ENCODE measurements around the gene SLC29A1.

DNA sequence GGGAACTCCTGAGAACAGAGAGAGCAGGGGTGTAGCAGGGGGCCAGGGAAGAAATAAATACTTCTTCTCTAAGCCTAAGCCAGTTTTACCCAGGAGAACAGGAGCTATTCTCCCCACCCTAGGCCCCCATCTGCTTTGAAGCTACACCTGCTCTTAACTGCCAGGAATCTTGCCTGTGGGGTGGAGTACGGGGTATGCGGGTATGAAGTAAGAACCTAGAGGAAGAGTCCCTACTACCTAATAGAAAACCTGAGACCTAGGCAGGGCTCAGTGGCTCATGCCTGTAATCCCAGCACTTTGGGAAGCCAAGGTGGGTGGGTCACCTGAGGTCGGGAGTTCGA lies 1.5 kb downstream of the SLC29A1 start:
- TF ChIP-seq, protein P1, sequence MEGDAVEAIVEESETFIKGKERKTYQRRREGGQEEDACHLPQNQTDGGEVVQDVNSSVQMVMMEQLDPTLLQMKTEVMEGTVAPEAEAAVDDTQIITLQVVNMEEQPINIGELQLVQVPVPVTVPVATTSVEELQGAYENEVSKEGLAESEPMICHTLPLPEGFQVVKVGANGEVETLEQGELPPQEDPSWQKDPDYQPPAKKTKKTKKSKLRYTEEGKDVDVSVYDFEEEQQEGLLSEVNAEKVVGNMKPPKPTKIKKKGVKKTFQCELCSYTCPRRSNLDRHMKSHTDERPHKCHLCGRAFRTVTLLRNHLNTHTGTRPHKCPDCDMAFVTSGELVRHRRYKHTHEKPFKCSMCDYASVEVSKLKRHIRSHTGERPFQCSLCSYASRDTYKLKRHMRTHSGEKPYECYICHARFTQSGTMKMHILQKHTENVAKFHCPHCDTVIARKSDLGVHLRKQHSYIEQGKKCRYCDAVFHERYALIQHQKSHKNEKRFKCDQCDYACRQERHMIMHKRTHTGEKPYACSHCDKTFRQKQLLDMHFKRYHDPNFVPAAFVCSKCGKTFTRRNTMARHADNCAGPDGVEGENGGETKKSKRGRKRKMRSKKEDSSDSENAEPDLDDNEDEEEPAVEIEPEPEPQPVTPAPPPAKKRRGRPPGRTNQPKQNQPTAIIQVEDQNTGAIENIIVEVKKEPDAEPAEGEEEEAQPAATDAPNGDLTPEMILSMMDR (IDR thresholded peaks at IDR 0.05; ENCODE audit: poor library complexity), result no peak
- no peak for TF ChIP-seq EZH2 (IDR thresholded peaks at IDR 0.05; ENCODE audit: borderline replicate concordance)
